K562 (cell line): ENCODE data around the gene BIRC6. TPM values are rescaled to one million over a fixed set of nuclear protein-coding genes. Genes with fewer than 3 reads are reported as not detected.
A peak's percentile ranks its signal among the peaks of the same experiment; 100 is the strongest.

Source experiments
- ARHGAP35 ChIP-seq: fragments of 450-650 bp; IDR thresholded peaks from 2 replicates; pipeline ENCODE4 v1.6.1; 2018; ENCODE audit not compliant: partially characterized antibody
- BCLAF1 ChIP-seq, 2 experiments: fragments of 450-650 bp in 1 of 2; IDR thresholded peaks; 2 replicates each; pipeline ENCODE4 v1.6.1; 2011 to 2017; ENCODE audit warnings: low read depth in 2 of 2, antibody characterized with exemption in 1 of 2, borderline replicate concordance in 1 of 2, low read length in 1 of 2, mild to moderate bottlenecking in 1 of 2, mixed read lengths in 1 of 2; ENCODE audit not compliant: control insufficient read depth in 1 of 2
- CAMTA2 ChIP-seq: fragments of 250-450 bp; sonication (Bioruptor Pico); conservative IDR thresholded peaks from 2 replicates; pipeline ENCODE4 v1.5.1; 2022
- CEBPZ ChIP-seq: fragments of 150-350 bp; IDR thresholded peaks from 2 replicates; pipeline ENCODE4 v1.6.1; 2014; ENCODE audit warnings: low read depth, mild to moderate bottlenecking, low read length, borderline replicate concordance
- CLOCK ChIP-seq: fragments of 250-450 bp; sonication (Bioruptor Pico); IDR thresholded peaks from 2 replicates; pipeline ENCODE4 v1.4.0; 2020; ENCODE audit warnings: mild to moderate bottlenecking, moderate library complexity, borderline replicate concordance
- KLF1 ChIP-seq: fragments of 450-650 bp; IDR thresholded peaks from 2 replicates; pipeline ENCODE4 v1.6.1; 2016; ENCODE audit warnings: missing genetic modification characterization, missing compliant biosample characterization
- KLF10 ChIP-seq: fragments of 250-450 bp; sonication (Bioruptor Pico); IDR thresholded peaks from 2 replicates; pipeline ENCODE4 v1.6.1; 2021; ENCODE audit warnings: matching md5 sums
- LEF1 ChIP-seq: fragments of 450-650 bp; IDR thresholded peaks from 2 replicates; pipeline ENCODE4 v1.6.1; 2016; ENCODE audit warnings: mild to moderate bottlenecking
- PHF21A ChIP-seq: fragments of 450-650 bp; IDR thresholded peaks from 2 replicates; pipeline ENCODE4 v1.6.1; 2017; ENCODE audit warnings: low read depth, borderline replicate concordance
- POLR2AphosphoS2 ChIP-seq: IDR thresholded peaks from 2 replicates; pipeline ENCODE4 v1.6.1; 2012; ENCODE audit warnings: low read length, improper control_type of control experiment
- PYGO2 ChIP-seq: fragments of 450-650 bp; IDR thresholded peaks from 2 replicates; pipeline ENCODE4 v1.6.1; 2016; ENCODE audit warnings: mild to moderate bottlenecking, missing genetic modification characterization, moderate library complexity, missing compliant biosample characterization
- TEAD4 ChIP-seq, 2 experiments: sonication (generic) in 1 of 2; formaldehyde crosslinking in 1 of 2; IDR thresholded peaks; 2 replicates each; pipeline versions ENCODE4 v1.6.1 to v1.8.0; 2012 to 2022; ENCODE audit warnings: borderline replicate concordance in 1 of 2, inconsistent platforms in 1 of 2, low read length in 1 of 2, mild to moderate bottlenecking in 1 of 2, missing genetic modification reagents in 1 of 2
- ZFP30 ChIP-seq: fragments of 250-450 bp; sonication (Bioruptor Pico); IDR thresholded peaks from 2 replicates; pipeline ENCODE4 v1.8.0; 2022; ENCODE audit warnings: moderate library complexity, mild to moderate bottlenecking, inconsistent platforms, borderline replicate concordance
- ZKSCAN8 ChIP-seq: fragments of 200-800 bp; sonication (Bioruptor generic); IDR thresholded peaks from 2 replicates; pipeline ENCODE4 v1.6.1; 2016; ENCODE audit warnings: missing genetic modification characterization, missing compliant biosample characterization
- ZNF121 ChIP-seq: sonication (generic); formaldehyde crosslinking; conservative IDR thresholded peaks from 2 replicates; pipeline ENCODE4 v1.8.0; 2022; ENCODE audit warnings: missing genetic modification reagents
- ZNF511 ChIP-seq: sonication (generic); formaldehyde crosslinking; IDR thresholded peaks from 2 replicates; pipeline ENCODE4 v1.8.0; 2022; ENCODE audit warnings: mild to moderate bottlenecking, missing genetic modification reagents
- polyA plus RNA-seq, 8 experiments: library from polyadenylated mRNA; depleted of rRNA in 4 of 8; stranded (reverse) in 5 of 8; unstranded in 3 of 8; fragments of >200 nt; fragmentation: Nextera tagmentation in 2 of 8; fragmentation: Illumina TruSeq in 1 of 8; extraction: Ambion mirVana in 2 of 8; extraction: Trizol in 1 of 8; gene quantifications; 2 replicates each; pipeline versions ENCODE4 v1.2.1 to v1.2.3, GENCODE V29; 2011 to 2014; ENCODE audit warnings: inconsistent platforms in 1 of 8, missing spikeins in 1 of 8
- total RNA-seq, 7 experiments: library from RNA; depleted of rRNA in 6 of 7; stranded (reverse); fragments of >200 nt in 6 of 7; fragmentation: Illumina TruSeq in 2 of 7; extraction: Trizol in 2 of 7; gene quantifications; 2 replicates each; pipeline versions ENCODE4 v1.2.1 to v1.2.3, GENCODE V29; 2011 to 2021; ENCODE audit warnings: low replicate concordance in 1 of 7

The BIRC6 gene
- total and polyA plus RNA-seq, 9 of the 15 experiments (the other 6 are each of a cell fraction or from before 2014, with no cell fraction given), result 18.8 to 110 (median 49.8) TPM

GRCh38 chr2:32356681-32357317, at the start of gene BIRC6 (continued):
- no peak for TF ChIP-seq CLOCK (CRISPR knock-in tag)
- TF ChIP-seq ARHGAP35, result no peak
- 0 out of 2 replicates have a peak, but pooled peaks have one; percentile 36 for TF ChIP-seq LEF1
- no peak for TF ChIP-seq CAMTA2 (CRISPR knock-in tag)
- TF ChIP-seq PYGO2, result no peak
- TF ChIP-seq ZNF511 (CRISPR knock-in tag), result peak; percentile 82; the same call in 1 of the 2 replicates
- no peak for TF ChIP-seq ZKSCAN8 (CRISPR knock-in tag)
- TF ChIP-seq BCLAF1 (IDR thresholded peaks at IDR 0.05; ENCODE audit: borderline replicate concordance in 1 of 2, control insufficient read depth in 1 of 2, low read depth in 2 of 2, low read length in 1 of 2), result peak in 1 of 2 experiments; percentile 62; a peak in 1 of 4 replicates
- TF ChIP-seq KLF1 (tag), result no peak
- TF ChIP-seq ZNF121 (CRISPR knock-in tag), result no peak
- peak; percentile 75; the same call in 1 of the 2 replicates for TF ChIP-seq POLR2AphosphoS2
- TF ChIP-seq TEAD4 (IDR thresholded peaks at IDR 0.05; ENCODE audit: low read length), result no peak
- TF ChIP-seq TEAD4 (CRISPR knock-in tag; IDR thresholded peaks at IDR 0.05; ENCODE audit: borderline replicate concordance), result no peak
- no peak for TF ChIP-seq PHF21A
- no peak for TF ChIP-seq ZFP30 (CRISPR knock-in tag)
- TF ChIP-seq KLF10 (CRISPR knock-in tag), result no peak
- no peak for TF ChIP-seq CEBPZ
